ENCODE data around the gene DCUN1D1. TPM values are rescaled to one million over a fixed set of nuclear protein-coding genes. Genes with fewer than 3 reads are reported as not detected.

The DCUN1D1 gene
- total and polyA plus RNA-seq, 2 experiments from 2014 or later: 29.5 to 53.5 TPM

GRCh38 chr3:183006396-183007002, 26.2 kb upstream of the DCUN1D1 start:
- H3K4me1 Mint-ChIP-seq: peaks cover 19% of the 10 kb centered on the region
- Histone ChIP-seq H3K4me3 (no peak overlapping the region), H3F3A (replicated peaks; ENCODE audit: low read depth) (no peaks in the 10 kb centered on the region), H4K20me1 (replicated peaks; ENCODE audit: insufficient read depth) (no peaks in the 10 kb centered on the region), H3K27ac (ENCODE audit: low read depth) (no peak overlapping the region), H3K27me3 (ENCODE audit: insufficient read depth) (no peaks in the 10 kb centered on the region), H3K9me2 (ENCODE audit: insufficient read depth) (no peaks in the 10 kb centered on the region), H3K79me2 (replicated peaks; ENCODE audit: insufficient read depth) (no peaks in the 10 kb centered on the region), H3K36me3 (ENCODE audit: insufficient read depth) (no peaks in the 10 kb centered on the region), H3K4me1 (ENCODE audit: insufficient read depth) (peaks cover 11% of the 10 kb centered on the region), H3K4me2 (peak overlapping the region; percentile 46), H2AFZ (0 out of 2 replicates have a peak overlapping the region, but pooled peaks have one; percentile 0)
- TF ChIP-seq EZH2 (IDR thresholded peaks at IDR 0.05; ENCODE audit: low read depth, unreplicated experiment) (no peak), ZNF462 (CRISPR knock-in tag; IDR thresholded peaks at IDR 0.05) (no peak), EZH2phosphoT487 (IDR thresholded peaks at IDR 0.05; ENCODE audit: unreplicated experiment) (no peak), ETS1 (IDR thresholded peaks at IDR 0.05) (no peak), NANOG (IDR thresholded peaks at IDR 0.05; ENCODE audit: borderline replicate concordance) (no peak), ZNF114 (CRISPR knock-in tag; IDR thresholded peaks at IDR 0.05) (no peak), JUNB (IDR thresholded peaks at IDR 0.05; ENCODE audit: unreplicated experiment) (no peak), STAT1 (IDR thresholded peaks at IDR 0.05; ENCODE audit: unreplicated experiment) (no peak), ZNF331 (CRISPR knock-in tag; IDR thresholded peaks at IDR 0.05; ENCODE audit: low read depth) (no peak)
- TF ChIP-seq, protein P1, sequence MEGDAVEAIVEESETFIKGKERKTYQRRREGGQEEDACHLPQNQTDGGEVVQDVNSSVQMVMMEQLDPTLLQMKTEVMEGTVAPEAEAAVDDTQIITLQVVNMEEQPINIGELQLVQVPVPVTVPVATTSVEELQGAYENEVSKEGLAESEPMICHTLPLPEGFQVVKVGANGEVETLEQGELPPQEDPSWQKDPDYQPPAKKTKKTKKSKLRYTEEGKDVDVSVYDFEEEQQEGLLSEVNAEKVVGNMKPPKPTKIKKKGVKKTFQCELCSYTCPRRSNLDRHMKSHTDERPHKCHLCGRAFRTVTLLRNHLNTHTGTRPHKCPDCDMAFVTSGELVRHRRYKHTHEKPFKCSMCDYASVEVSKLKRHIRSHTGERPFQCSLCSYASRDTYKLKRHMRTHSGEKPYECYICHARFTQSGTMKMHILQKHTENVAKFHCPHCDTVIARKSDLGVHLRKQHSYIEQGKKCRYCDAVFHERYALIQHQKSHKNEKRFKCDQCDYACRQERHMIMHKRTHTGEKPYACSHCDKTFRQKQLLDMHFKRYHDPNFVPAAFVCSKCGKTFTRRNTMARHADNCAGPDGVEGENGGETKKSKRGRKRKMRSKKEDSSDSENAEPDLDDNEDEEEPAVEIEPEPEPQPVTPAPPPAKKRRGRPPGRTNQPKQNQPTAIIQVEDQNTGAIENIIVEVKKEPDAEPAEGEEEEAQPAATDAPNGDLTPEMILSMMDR (conservative IDR thresholded peaks at IDR 0.05; ENCODE audit: low read depth in 2 of 2): no peak
- no peaks in the 10 kb centered on the region for H3K36me3 Mint-ChIP-seq (ENCODE audit: low read depth)
- DNase-seq (ENCODE audit: low spot score) (peak; percentile 42), ATAC-seq (peak; percentile 87)
- peaks cover 2% of the 10 kb centered on the region for H3K27me3 Mint-ChIP-seq (ENCODE audit: insufficient read depth, low read depth, poor library complexity)
- H3K9me3 Mint-ChIP-seq: no peaks in the 10 kb centered on the region
- H3K27ac Mint-ChIP-seq: peak overlapping the region; percentile 36; the same call in 1 of the 2 replicates
- H3K4me3 Mint-ChIP-seq: no peak overlapping the region
